GM18868 (cell line): ENCODE data around the gene SCN4B.
"Not testable (repeated sequence)": the region's sequence is repeated elsewhere in the genome, so short reads cannot be mapped to it uniquely, and the experiment has no call there.

Source experiments
- ATAC-seq: cut with Tn5 transposase; IDR thresholded peaks from one replicate; pipeline ENCODE4 v1.9.1; 2021; ENCODE audit warnings: mild to moderate bottlenecking, moderate library complexity; ENCODE audit not compliant: unreplicated experiment

The SCN4B gene, protein sequence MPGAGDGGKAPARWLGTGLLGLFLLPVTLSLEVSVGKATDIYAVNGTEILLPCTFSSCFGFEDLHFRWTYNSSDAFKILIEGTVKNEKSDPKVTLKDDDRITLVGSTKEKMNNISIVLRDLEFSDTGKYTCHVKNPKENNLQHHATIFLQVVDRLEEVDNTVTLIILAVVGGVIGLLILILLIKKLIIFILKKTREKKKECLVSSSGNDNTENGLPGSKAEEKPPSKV

DNA sequence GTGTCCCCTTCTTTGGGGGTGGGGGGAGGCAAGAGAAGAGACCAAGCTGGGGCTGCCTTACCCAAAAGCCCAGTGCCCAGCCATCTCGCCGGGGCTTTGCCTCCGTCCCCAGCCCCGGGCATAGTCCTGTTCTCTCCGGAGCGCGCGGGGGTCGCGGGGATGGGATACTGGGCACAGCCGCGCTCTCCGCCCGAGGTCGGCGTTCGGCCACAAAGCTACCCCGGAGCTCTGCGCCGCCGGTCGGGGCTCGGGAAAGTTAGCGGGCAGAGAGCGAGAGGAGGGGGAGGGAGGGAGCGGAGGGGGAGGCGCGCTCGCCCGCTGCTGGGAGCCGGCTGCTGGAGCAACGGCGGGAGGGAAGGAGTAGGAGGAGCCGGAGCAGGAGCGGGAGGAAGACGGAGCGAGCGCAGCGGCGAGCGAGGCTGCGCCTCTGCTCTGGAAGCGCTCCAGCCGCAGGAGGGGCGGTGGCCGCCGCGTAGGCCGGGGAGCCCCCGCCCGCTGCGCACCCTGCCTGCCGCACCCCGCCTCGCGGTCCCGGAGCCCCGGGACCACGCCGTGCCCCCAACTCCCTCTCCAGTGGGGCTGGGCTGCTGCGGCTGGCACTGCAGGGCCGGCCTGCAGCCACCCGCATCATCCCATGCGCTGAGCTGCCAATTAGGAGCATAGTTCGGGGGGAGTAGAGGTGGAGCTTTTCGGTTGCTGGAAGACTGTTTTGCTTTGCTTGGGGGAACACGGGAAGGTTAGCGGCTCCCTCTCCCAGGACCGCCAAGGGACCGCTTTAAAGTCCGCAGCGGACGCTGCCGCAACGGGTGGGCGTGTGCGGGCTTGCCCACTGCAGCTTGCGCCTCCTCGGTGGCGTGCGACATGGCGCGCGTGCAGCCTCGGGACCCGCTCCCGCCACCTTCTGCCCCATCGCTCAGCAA is at the start of gene SCN4B:
Gene SCN4B, minus strand, starts transcription at position 272 of the 920 bp plus-strand sequence. Its CDS starts 150 bp downstream, at position 122.
- ATAC-seq, result no peak

DNA sequence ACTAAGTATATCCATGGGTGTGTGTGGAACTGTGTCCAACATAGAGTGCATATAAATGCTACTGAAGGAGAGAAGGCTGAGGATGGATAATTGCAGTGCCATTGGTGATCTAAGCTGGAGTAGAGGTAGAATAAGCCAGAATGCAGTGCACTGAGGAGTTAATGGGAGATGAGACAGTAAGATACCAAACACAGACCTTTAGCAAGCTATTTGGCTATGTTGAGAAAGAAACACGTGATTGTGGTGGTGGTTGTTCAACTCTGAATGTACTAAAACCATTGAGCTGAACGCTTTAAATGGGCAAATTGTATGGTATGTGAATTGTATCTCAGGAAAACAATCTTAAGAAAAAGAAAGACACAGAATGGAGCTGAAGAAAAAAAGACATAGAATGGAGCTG is 49.3 kb upstream of the SCN4B start:
- no peak for ATAC-seq

DNA sequence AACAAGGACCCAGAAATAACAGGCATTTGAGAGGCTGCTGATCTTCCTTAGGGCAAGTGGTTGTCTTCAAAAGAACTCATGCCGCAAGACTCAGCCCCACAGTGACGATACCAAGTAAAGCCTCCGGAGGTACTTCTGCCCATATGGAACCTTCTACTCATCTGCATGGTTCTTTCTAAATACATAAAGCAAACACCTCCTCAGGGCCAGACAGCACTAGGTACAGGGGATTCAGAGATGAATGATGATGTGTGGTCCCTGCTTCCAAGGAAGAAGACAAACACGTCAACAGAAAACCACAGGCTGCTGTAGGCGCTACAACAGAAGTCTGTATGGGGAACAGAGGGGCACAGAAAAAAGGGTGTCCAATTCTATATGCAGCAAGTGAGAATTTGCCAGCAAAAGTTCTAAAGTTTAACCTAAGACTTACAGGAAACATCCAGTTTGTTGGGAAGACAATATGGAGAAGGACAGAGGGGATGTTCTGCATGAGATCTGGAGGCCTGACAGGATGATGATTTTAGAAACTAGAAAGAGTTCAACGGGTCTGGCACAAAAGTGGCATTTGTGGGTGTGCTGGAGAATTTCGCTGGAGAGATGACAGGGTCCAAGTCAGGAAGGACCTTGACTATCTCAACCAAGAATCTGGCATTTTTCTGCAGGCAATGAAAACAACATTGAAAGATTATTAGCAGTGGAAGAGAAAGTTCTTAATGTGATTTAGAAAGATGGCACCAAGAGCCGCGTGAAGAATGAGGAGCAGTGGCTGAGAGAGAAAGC is 48.5 kb upstream of the SCN4B start:
- no peak for ATAC-seq

DNA sequence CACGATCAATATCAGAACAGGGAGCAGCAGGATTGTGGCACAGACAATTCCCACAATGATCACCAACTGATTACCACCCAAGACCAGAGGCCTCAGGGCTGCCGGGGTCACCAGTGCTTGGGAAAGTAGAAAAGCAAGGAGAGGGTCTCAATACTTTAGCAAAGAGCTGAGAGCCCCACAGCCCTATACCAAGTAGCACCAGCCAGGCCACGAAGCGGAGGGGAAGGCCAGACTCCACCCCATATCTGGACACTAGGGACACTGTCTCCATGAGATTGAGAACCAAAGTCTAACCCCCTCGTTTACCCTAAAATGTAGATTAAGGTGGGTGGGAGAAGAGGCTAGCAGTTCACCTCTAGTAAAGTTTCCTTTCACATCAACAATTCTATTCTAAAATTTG is 47.9 kb upstream of the SCN4B start:
- no peak for ATAC-seq

DNA sequence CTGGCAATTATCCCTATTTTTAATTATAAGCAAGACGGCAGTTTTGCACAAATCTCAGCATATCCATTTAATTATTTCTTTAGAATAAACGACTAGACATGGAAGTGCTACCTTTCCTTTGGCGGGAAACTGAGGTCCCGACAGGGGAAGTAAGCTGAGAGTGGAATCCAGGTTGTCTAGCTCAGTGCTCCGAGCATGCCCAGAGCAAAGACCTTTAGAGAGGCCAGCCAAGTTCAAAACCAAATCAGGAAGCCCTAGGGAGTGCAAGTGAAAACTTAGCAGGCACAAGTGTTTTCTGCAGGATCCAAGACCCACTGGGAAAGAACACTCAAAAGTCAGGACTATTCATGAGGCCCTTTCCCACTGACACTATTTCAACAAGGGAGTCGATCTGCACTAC is 46.5 kb upstream of the SCN4B start:
- ATAC-seq, result no peak

DNA sequence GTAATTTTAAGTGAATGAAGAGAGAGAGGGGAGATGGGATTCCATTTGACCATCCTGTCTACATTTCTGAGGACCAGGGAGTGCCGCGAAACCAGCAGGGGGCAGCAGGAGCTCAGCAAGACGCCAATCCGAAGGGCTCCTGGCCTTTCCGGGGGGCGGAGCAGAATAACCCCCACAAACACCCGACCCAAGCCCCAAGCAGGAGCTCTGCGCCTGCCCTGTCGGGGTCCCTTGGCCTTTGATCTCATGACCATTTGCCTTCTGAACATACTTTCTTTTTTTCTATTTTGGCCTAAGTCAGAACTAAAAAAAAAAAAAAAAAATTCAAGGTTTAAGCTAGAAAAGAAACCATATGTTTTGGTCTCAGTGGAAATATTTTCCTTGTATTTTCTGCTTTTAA is 45.7 kb upstream of the SCN4B start:
- ATAC-seq, result peak; percentile 45

DNA sequence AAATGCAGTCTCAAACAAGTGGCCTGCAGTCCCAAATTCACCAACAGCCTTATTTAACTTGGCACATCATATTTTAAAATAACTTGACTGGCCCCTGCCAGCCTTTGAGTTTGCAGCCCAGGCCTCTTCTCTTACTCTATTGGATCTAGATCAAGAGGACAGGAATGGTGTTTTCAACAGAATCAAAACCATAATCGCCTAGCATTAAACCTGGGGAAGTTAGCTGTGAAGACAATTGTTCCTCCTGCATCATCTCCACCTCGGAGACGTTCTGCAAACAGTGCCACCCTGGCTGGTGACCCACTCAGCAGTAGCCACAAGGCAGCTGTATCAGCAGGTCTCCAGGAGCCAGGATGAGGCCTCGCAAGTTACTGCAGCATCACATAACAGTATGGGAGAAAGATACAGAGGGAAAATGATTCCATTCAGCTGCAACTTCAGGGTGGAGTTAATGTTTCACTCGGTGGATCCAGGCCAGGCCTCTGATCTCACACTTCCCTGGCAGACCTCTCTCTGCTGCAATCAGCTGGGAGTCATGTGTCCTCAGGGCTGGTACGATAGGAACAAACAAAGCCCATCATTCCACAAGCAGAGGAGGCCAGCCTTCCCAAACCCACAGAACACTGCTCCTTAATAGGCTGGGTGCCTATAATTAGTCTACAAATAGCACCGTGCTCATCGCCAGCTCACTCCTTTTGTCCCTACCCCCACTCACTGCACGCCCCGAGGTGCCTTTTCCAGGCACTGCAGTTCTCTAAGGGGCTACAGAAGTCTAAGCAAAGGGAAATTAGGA is 42.4 kb upstream of the SCN4B start:
- no peak for ATAC-seq

DNA sequence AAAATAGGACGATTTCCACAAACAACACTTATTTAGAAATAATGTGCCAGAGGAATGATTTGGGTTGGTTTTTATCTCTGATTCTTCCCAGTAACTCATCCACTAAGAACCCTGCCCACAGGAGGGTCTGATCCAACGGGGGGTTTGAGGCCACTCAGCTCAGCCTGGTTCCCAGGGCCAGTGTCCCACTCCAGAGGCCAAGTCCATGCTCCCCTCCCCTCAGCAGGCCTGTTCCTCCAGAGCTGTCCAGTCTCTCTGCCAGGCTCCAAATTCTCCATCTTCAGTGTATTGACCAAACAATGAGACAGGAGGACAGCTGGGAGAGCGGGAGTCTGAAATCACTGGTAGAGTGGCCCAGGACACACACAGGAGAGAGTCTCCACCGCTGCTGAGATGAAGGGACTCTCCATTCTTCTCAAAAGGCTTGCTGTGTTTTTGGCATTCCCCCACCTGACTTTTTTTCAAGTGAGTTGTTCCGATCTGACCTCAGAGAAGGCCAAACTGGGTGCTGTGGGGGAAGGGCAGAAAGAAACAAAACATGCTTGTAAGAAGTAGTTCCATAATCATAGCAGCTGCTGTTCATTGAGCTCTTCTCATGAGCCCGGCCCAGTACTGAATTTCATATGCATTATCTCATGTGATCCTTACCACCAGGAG is 41.4 kb upstream of the SCN4B start:
- ATAC-seq, result no peak

DNA sequence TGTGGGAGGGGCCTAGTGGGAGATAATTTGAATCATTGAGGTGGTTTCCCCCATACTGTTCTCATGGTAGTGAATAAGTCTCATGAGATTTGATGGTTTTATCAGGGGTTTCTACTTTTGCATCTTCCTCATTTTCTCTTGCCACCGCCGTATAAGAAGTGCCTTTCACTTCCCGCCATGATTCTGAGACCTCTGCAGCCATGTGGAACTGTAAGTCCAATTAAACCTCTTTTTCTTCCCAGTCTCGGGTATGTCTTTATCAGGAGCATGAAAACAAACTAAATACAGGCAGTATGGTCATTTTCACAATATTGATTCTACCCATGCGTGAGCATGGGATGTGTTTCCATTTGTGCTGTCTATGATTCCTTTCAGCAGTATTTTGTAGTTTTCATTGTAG is 40.2 kb upstream of the SCN4B start:
- not testable (repeated sequence) for ATAC-seq

DNA sequence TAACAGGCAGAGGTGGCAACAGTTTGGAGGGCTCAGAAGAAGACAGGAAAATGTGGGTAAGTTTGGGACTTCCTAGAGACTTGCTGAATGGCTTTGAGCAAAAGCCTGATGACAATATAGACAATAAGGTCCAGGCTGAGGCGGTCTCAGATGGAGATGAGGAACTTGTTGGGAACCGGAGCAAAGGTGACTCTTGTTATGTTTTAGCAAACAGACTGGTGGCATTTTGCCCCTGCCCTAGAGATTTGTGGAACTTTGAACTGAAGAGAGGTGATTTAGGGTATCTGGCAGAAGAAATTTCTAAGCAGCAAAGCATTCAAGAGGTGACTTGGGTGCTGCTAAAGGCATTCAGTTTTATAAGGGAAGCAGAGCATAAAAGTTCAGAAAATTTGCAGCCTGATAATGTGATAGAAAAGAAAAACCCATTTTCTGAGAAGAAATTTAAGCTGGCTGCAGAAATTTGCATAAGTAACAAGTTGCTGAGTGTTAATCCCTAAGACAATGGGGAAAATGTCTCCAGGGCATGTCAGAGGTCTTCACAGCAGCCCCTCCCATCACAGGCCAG is 38.4 kb upstream of the SCN4B start:
- not testable (repeated sequence) for ATAC-seq

DNA sequence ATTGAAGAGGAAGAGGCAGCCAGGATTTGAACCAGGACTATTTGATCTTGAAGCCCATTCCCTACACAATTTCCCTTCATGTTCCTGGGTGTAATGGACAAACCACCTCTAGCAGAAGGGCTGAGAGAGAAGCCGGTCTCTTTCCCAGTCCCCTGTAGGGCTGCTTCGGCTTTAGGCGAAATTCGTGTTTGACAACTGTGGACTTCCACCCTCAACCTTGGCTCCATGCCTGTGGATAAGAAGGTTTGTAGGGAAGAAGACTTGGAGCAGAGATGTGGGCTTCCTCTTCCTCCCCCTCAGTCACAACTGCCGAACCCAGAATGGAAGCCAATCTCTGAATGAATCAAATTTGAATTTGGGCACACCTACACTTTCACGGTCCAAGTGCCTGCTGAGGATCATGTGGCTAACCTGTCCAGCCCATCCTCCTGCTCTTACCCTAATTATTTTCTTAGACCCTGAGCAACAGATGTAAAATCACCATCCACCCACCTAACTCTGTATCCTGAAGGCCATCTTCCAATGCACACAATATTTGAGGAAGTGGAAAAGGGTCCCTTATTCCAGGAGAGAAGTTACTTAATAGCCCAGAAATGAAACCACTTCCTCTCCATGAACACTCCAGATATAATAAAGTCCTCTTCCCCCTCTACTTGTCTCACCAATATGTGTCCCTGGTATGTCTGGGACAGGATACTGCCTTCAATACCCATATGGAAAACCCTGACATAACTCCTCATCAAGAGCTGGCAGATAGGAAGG is 33.9 kb upstream of the SCN4B start:
- no peak for ATAC-seq

DNA sequence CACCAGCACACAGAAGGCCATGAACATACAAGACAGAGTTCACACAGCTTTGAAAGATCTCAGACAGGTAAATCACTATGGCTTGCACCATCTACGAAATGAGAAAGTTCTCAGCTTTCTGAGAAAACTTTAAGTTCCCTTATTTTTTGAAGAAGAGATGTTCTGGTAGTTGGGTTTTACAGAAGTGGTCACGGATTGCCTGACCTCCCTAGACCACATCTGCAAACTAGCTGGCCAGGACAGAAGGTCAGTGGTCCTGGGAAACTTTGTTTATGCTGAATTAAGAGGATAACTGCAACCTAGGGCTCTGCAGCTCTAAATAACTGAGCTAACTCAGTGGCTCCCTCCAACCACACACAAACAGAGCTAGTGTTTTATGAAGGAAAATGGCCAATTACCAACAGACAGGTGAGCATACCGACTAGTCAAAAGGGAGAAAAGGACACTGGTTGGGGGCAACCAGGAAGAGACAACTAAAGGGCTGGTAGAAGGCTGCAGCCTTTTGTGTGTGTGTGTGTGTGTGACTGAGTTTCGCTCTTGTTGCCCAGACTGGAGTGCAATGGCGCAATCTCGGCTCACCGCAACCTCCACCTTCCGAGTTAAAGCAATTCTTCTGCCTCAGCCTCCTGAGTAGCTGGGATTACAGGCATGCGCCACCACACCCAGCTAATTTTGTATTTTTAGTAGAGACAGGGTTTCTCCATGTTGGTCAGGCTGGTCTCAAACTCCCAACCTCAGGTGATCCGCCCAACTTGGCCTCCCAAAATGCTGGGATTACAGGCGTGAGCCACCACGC is 32.4 kb upstream of the SCN4B start:
- no peak for ATAC-seq

DNA sequence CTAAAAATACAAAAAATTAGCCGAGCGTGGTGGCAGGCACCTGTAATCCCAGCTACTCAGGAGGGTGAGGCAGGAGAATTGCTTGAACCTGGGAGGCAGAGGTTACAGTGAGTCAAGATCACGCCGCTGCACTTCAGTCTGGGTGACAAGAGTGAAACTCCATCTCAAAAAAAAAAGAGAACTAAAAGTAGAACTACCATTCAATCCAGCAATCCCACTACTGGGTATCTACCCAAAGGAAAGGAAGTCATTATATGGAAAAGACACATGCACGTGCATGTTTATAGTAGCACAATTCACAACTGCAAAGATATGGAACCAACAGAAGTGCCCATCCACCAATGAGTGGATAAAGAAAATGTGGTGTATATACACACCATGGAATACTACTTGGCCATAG is 31.1 kb upstream of the SCN4B start:
- not testable (repeated sequence) for ATAC-seq

DNA sequence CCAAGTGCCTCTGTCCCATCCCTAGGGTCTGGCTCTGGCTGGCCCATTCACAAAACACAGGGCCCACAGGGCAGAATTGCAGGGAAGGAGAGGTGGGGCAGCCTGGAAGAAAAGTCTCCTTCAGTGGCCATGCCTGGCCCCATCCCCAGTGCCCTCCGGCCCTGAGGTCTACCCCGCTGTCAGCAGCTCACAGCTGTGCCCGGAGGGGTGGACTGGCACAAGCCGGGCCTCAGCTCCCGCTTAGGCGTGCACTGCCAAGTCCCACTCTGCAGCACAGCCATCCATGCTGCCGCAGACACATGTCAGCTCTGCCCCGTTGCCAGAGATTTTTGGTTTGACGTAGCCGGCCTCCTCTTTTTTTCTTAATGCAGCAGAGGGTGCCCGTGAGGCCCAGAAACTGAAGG is 27.7 kb upstream of the SCN4B start:
- no peak for ATAC-seq

DNA sequence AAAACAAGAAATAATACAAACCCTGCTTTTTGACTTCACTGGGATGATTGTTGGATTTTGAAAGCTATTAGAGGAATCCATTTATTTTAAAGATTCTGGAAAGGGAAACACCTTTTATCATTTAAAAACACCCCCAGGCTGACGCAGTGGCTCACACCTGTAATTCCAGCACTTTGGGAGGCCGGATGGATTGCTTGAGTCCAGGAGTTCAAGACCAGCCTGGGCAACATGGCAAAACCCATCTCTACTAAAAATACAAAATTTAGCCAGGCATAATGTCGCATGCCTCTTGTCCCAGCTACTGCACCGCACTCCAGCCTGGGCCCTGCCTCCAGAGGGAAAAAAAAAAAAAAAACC is 24.1 kb upstream of the SCN4B start:
- ATAC-seq, result no peak

DNA sequence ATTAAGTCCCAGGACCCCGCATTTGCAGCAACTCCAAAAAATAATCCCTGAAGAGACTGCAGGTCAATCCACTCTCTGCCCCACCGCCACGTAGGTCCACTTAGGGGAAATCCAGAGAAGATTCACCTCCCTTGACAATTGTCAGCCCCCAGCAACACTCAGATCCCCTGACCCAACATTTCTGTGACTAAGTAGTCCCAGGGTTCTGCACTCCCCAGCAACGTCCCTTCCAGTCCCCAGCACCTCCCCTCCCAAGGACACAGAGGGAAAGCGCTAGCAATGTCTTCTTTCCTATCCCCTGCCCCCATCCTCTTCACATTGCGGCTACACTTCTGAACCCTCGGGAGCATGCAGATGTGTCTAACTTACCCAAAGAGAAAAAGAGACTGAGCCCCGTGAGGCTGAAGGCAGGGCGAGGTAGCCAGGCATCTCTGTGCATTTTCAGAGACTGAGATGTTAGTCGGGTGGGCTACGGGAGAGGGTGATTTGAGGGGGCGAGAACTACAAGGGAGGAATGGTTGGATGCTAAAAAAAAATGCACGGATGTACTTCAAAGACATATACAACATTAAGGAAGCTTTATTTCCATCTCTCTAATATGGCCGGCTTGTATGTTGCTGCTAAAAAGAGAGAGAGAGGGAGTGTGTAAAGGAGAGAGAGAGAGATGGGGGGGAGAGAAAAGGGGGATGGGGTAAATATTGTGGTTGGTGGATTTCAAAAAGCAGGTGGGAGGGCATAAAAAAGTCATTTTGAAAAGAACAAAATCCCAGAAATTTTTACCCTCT is 23.6 kb upstream of the SCN4B start, which contains the start of gene SCN2B:
Gene SCN2B, minus strand, starts transcription at position 647 of the 785 bp plus-strand sequence. Its CDS starts 208 bp downstream, at position 439.
- no peak for ATAC-seq
